ENCODE measurements around the gene GALNT16. TPM values are rescaled to one million over a fixed set of nuclear protein-coding genes. Genes with fewer than 3 reads are reported as not detected.
A peak's percentile ranks its signal among the peaks of the same experiment; 100 is the strongest.

GALNT16 gene
- total RNA-seq, 4 donors from 2014 or later: 3.7 to 16.2 (median 6.7) TPM

- Histone ChIP-seq H3K36me3 (no peaks in the 10 kb centered on the region), H3K27me3 (no peaks in the 10 kb centered on the region), H3K9me3 (no peaks in the 10 kb centered on the region), H3K4me1 (no peaks in the 10 kb centered on the region), H3K27ac (no peak overlapping the region), H3K4me3 (no peak overlapping the region)
- WGBS, 2 donors (ENCODE audit: low coverage in 1 of 2): 20 to 25% methylated on average over 1 to 2 of the region's 9 CpGs
- no peak for ATAC-seq
- no peak for TF ChIP-seq EP300 (IDR thresholded peaks at IDR 0.05)
- no peak for TF ChIP-seq POLR2A (IDR thresholded peaks at IDR 0.05)
- no peak for TF ChIP-seq POLR2AphosphoS5 (IDR thresholded peaks at IDR 0.05)
- TF ChIP-seq CTCF (IDR thresholded peaks at IDR 0.05): peak in 3 of 4 experiments; percentile 33 to 55 (median 40)
These were observed 103.1 kb downstream of the GALNT16 start for GRCh38 chr14:69363055-69363454.

- H3K9me3 ChIP-seq: no peaks in the 10 kb centered on the region
- no peaks in the 10 kb centered on the region for H3K4me1 ChIP-seq
- H3K4me3 ChIP-seq: no peak overlapping the region
- H3K27ac ChIP-seq: no peak overlapping the region
- H3K27me3 ChIP-seq: no peaks in the 10 kb centered on the region
- H3K36me3 ChIP-seq: no peaks in the 10 kb centered on the region
- 79 to 80% methylated on average over 3 to 4 of the region's 4 CpGs for WGBS, 2 donors (ENCODE audit: low coverage in 1 of 2)
- TF ChIP-seq CTCF (IDR thresholded peaks at IDR 0.05) (no peak), POLR2AphosphoS5 (IDR thresholded peaks at IDR 0.05) (no peak), EP300 (IDR thresholded peaks at IDR 0.05) (no peak), POLR2A (IDR thresholded peaks at IDR 0.05) (no peak)
- ATAC-seq: no peak
These were observed 104.0 kb downstream of the GALNT16 start for GRCh38 chr14:69363964-69364363.

GRCh38 chr14:69364378-69364777, 104.4 kb downstream of the GALNT16 start:
- 78 to 85% methylated on average over 2 of the region's 2 CpGs for WGBS, 2 donors (ENCODE audit: low coverage in 1 of 2)
- no peak for ATAC-seq
- Histone ChIP-seq H3K27me3 (no peaks in the 10 kb centered on the region), H3K27ac (no peak overlapping the region), H3K4me1 (no peaks in the 10 kb centered on the region), H3K9me3 (no peaks in the 10 kb centered on the region), H3K4me3 (no peak overlapping the region), H3K36me3 (no peaks in the 10 kb centered on the region)
- TF ChIP-seq EP300 (IDR thresholded peaks at IDR 0.05): no peak
- TF ChIP-seq POLR2AphosphoS5 (IDR thresholded peaks at IDR 0.05): no peak
- no peak for TF ChIP-seq POLR2A (IDR thresholded peaks at IDR 0.05)
- no peak for TF ChIP-seq CTCF (IDR thresholded peaks at IDR 0.05)

- 48% methylated on average over 3 of the region's 3 CpGs; no CpG with 5 or more reads in 1 of the 2 donors for WGBS, 2 donors (ENCODE audit: low coverage in 1 of 2)
- TF ChIP-seq CTCF (IDR thresholded peaks at IDR 0.05) (no peak), EP300 (IDR thresholded peaks at IDR 0.05) (no peak), POLR2AphosphoS5 (IDR thresholded peaks at IDR 0.05) (no peak), POLR2A (IDR thresholded peaks at IDR 0.05) (no peak)
- Histone ChIP-seq H3K27me3 (no peaks in the 10 kb centered on the region), H3K4me3 (no peak overlapping the region), H3K9me3 (no peaks in the 10 kb centered on the region), H3K4me1 (no peaks in the 10 kb centered on the region), H3K27ac (no peak overlapping the region), H3K36me3 (no peaks in the 10 kb centered on the region)
- ATAC-seq: no peak
These were observed 106.1 kb downstream of the GALNT16 start for GRCh38 chr14:69366069-69366468.

- H3K27me3 ChIP-seq: no peaks in the 10 kb centered on the region
- 92 to 95% methylated on average over 4 of the region's 4 CpGs for WGBS, 2 donors (ENCODE audit: low coverage in 1 of 2)
- H3K4me3 ChIP-seq: no peak overlapping the region
- H3K27ac ChIP-seq: no peak overlapping the region
- no peaks in the 10 kb centered on the region for H3K36me3 ChIP-seq
- H3K4me1 ChIP-seq: no peaks in the 10 kb centered on the region
- no peaks in the 10 kb centered on the region for H3K9me3 ChIP-seq
- TF ChIP-seq EP300 (IDR thresholded peaks at IDR 0.05) (no peak), POLR2AphosphoS5 (IDR thresholded peaks at IDR 0.05) (no peak), CTCF (IDR thresholded peaks at IDR 0.05) (no peak), POLR2A (IDR thresholded peaks at IDR 0.05) (no peak)
- ATAC-seq: no peak
These were observed 106.8 kb downstream of the GALNT16 start for GRCh38 chr14:69366761-69367160.
